Measurements from ENCODE around the gene DIP2B.

DNA sequence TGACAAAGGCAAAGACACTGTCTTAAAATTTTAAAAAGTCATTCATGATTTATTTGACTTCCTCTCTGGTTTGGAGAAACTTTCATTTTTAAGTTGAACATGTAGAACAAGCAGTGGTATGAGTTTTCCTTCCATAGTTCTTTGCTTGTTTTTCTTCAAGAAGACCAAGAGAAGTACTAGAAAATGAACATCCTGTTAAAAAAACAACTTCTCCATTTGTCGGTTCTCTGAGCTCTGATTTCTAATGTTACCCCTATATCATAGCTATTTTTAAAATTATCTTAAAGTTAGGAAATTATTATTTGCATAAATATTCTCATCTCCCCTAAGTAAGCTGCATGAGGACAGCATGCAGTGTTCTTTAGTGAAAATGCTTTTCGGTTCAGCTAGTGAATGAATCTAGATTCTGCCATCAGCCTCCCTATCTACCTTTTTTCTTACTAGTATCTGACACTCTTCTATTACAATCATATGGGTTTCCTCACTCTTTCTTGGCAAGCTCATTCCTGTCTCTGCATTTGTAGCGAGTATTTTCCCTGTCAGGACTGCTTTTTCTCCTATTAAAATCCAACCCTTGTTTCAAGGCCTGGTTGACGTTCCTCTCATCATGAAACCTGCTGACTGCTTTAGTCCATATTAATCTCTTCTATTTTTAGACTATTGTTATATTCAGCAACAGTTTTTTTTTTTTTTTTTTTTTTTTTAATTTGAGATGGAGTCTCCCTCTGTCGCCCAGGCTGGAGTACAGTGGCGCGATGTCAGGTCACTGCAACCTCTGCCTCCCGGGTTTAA lies 15.8 kb downstream of the DIP2B start:
- TF ChIP-seq, protein P1, sequence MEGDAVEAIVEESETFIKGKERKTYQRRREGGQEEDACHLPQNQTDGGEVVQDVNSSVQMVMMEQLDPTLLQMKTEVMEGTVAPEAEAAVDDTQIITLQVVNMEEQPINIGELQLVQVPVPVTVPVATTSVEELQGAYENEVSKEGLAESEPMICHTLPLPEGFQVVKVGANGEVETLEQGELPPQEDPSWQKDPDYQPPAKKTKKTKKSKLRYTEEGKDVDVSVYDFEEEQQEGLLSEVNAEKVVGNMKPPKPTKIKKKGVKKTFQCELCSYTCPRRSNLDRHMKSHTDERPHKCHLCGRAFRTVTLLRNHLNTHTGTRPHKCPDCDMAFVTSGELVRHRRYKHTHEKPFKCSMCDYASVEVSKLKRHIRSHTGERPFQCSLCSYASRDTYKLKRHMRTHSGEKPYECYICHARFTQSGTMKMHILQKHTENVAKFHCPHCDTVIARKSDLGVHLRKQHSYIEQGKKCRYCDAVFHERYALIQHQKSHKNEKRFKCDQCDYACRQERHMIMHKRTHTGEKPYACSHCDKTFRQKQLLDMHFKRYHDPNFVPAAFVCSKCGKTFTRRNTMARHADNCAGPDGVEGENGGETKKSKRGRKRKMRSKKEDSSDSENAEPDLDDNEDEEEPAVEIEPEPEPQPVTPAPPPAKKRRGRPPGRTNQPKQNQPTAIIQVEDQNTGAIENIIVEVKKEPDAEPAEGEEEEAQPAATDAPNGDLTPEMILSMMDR (conservative IDR thresholded peaks at IDR 0.05) = no peak
- TF ChIP-seq EZH2 (IDR thresholded peaks at IDR 0.05; ENCODE audit: low read depth) = no peak

Data from PC-9 (cell line).